AG20443 (cell line): Measurements from ENCODE around the gene SLC24A4.

ENCODE experiments used
- DNase-seq: peaks from one replicate; pipeline ENCODE4 v3.0.0; 2012; ENCODE audit warnings: low spot score, mixed read lengths

SLC24A4 gene

GRCh38 chr14:92546347-92547053 is 223.5 kb downstream of the SLC24A4 start:
- no peak for DNase-seq

- DNase-seq: no peak
Measured at GRCh38 chr14:92549105-92549858, 226.3 kb downstream of the SLC24A4 start.

GRCh38 chr14:92549859-92550230 is 226.9 kb downstream of the SLC24A4 start:
- peak; percentile 82 for DNase-seq
